Coronary artery (tissue), 2 donors: Measurements from ENCODE around the gene ADGRD1.
A peak's percentile ranks its signal among the peaks of the same experiment; 100 is the strongest.

Source experiments
- DNase-seq: peaks from one replicate; pipeline ENCODE4 v3.0.0-alpha.2; 2017; ENCODE audit warnings: low spot score
- H3K27ac ChIP-seq, 2 donors: fragments of 200-600 bp; sonication (generic); one replicate each; pipeline ENCODE4 v1.5.1; 2016 to 2019
- H3K4me3 ChIP-seq: fragments of 200-600 bp; sonication (generic); 2 replicates; pipeline ENCODE4 v1.5.1; 2016; ENCODE audit warnings: mild to moderate bottlenecking, moderate library complexity
- CTCF ChIP-seq: fragments of 200-600 bp; sonication (generic); IDR thresholded peaks from one replicate; pipeline ENCODE4 v1.5.1; 2019; ENCODE audit warnings: antibody characterized with exemption

Gene ADGRD1

GRCh38 chr12:131138638-131139362 is 185.1 kb downstream of the ADGRD1 start:
- no peak overlapping the region for H3K27ac ChIP-seq
- no peak for TF ChIP-seq CTCF
- no peak for DNase-seq
- no peak overlapping the region for H3K4me3 ChIP-seq

GRCh38 chr12:131139363-131140068 is 185.8 kb downstream of the ADGRD1 start:
- Histone ChIP-seq H3K4me3 (no peak overlapping the region), H3K27ac (no peak overlapping the region)
- TF ChIP-seq CTCF: no peak
- DNase-seq: peak; percentile 64

- TF ChIP-seq CTCF: no peak
- no peak for DNase-seq
- no peak overlapping the region for H3K27ac ChIP-seq
- no peak overlapping the region for H3K4me3 ChIP-seq
Measured at GRCh38 chr12:131140069-131140435, 186.3 kb downstream of the ADGRD1 start.

- TF ChIP-seq CTCF: no peak
- Histone ChIP-seq H3K4me3 (no peak overlapping the region), H3K27ac (no peak overlapping the region)
- DNase-seq: no peak
Measured at GRCh38 chr12:131140697-131141096, 187.0 kb downstream of the ADGRD1 start.

GRCh38 chr12:131141514-131141913 is 187.8 kb downstream of the ADGRD1 start:
- Histone ChIP-seq H3K4me3 (no peak overlapping the region), H3K27ac (no peak overlapping the region)
- no peak for TF ChIP-seq CTCF
- DNase-seq: no peak

- TF ChIP-seq CTCF: no peak
- Histone ChIP-seq H3K27ac (no peak overlapping the region), H3K4me3 (peak overlapping the region; percentile 56)
- DNase-seq: no peak
Measured at GRCh38 chr12:131142891-131143657, 189.4 kb downstream of the ADGRD1 start.
